Raji (cell line): Measurements from ENCODE around the gene PRIMA1.

Source experiments
- POLR2A ChIP-seq: IDR thresholded peaks from 2 replicates; pipeline ENCODE4 v1.6.1; 2011; ENCODE audit warnings: low read depth, low read length, control low read depth; ENCODE audit not compliant: insufficient read depth

PRIMA1 gene

DNA sequence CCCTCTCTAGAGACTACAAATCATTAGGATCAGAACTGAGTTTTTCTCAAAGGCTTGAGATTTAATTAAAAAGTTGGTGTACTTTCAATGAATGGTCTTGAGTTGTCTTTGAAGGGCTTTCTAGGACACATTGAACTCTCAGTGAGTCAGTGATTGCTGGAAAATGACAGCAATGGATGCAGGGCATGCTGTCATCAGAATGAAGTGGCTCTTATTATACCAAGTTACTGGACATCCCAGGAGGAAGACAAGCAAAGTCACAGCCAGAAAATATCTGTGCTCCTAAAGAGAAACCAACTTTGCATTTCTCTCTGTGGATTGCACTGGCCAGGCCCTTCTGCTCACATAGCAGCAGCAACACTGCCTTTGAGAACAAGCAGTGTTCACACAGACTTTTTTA lies 112.6 kb downstream of the PRIMA1 start:
- TF ChIP-seq POLR2A, result no peak

DNA sequence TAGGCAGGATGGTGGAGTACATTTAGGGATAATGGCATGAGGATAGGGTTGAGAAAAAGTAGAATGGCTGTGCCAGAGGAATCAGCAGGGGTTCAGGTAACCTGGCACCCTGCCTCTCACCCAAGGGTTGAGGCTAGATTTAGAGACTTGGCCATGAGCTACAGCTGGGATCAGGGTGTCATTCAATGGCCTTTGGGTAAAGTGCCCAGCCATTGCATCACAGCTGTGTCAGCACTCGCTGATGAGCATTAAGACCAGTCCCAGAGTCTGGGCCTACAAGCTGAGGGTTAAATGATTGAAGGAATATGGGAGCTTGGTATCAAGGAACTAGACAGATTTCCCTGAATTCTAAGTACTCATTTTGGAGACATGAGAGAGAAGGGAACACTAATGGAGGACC lies 113.9 kb downstream of the PRIMA1 start:
- no peak for TF ChIP-seq POLR2A

DNA sequence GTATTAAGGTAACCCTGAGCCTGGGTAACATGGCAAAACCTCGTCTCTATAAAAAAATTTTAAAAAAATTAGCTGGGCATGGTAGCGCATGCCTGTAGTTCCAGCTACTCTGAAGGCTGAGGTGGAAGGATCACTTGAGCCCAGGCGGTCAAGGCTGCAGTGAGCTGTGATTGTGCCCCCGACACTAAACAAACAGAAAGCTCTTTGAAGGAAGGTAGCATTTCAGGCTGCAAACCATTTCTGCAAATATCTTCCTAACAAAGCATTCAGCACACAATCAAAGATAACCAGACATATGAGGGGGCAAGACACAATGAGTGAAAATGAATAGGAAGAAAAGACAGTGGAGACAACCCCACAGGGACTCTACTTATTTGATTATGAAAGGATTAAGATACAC lies 118.7 kb downstream of the PRIMA1 start:
- TF ChIP-seq POLR2A, result no peak
